ENCODE measurements around the gene GAPVD1. TPM values are rescaled to one million over a fixed set of nuclear protein-coding genes. Genes with fewer than 3 reads are reported as not detected.

The GAPVD1 gene
- total RNA-seq, 4 donors from 2014 or later = 34.8 to 65.4 (median 44.1) TPM

- no peak for TF ChIP-seq CTCF (IDR thresholded peaks at IDR 0.05)
- no peak for TF ChIP-seq POLR2A (IDR thresholded peaks at IDR 0.05)
- intact Hi-C loops (cut with DNase I) = no loop called here
- peaks cover 21 to 77% (median 46%) of the 10 kb centered on the region in 3 donors for H3K4me1 ChIP-seq
- peak overlapping the region in 2 of 4 donors; percentile 86 to 97 for H3K4me3 ChIP-seq
- no peaks in the 10 kb centered on the region for H3K9me3 ChIP-seq
- H3K27me3 ChIP-seq = no peaks in the 10 kb centered on the region
- WGBS, 2 donors = 75 to 83% methylated on average over 14 of the region's 14 CpGs
- H3K27ac ChIP-seq = no peak overlapping the region
- no peak for DNase-seq
- H3K36me3 ChIP-seq = peaks cover 28 to 58% (median 45%) of the 10 kb centered on the region in 3 donors
These were observed 22.6 kb upstream of the GAPVD1 start for GRCh38 chr9:125238915-125239446.

DNA sequence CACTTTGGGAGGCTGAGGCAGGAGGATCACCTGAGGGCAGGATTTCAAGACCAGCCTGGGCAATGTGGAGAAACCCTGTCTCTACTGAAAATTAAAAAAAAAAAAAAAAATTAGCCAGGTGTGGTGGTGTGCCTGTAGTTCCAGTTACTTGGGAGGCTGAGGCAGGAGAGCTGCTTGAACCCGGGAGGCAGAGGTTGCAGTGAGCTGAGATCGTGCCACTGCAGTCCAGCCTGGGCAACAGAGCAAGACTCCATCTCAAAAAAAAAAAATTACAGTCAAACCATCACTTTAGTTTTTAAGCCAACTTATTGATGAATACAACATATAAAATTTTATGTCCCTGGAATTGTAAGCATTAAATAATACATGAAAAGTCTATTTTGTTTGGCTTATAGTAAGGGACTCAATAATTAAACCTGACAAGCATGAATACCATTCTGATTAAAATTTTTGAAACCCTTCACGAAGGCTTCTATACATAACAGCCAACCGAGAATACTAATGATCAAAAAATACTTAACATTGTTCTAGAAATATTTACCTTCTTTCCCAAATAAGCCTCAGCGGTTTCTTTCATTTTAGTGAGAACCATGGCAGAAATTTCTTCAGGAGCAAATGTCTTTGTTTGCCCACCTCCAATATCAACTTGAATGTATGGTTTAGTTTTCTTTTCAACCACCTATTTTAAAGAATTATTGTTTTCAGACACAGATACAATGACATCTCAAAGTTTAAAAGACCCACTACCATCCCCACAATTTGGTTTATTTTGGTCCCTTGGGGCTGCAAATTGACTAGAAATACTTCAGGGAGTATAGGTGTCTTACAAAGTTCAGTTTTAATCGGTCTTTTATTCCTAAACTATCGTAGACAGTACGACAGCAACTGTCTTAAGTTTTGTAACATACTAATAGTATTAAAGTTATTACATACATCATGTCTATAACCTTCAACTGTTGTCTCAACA, 21.7 kb upstream of the GAPVD1 start:
- no peak for DNase-seq
- Histone ChIP-seq H3K27ac (peak overlapping the region; percentile 93 to 97 (median 95)), H3K4me1 (peaks cover 21 to 74% (median 46%) of the 10 kb centered on the region in 3 donors), H3K9me3 (no peaks in the 10 kb centered on the region), H3K27me3 (no peaks in the 10 kb centered on the region), H3K4me3 (peak overlapping the region; percentile 84 to 99 (median 92)), H3K36me3 (peaks cover 28 to 49% (median 45%) of the 10 kb centered on the region in 3 donors)
- intact Hi-C loops (cut with DNase I) = no loop called here
- TF ChIP-seq CTCF (IDR thresholded peaks at IDR 0.05) (no peak), POLR2A (IDR thresholded peaks at IDR 0.05) (no peak)
- WGBS, 2 donors = 10 to 18% methylated on average over 8 of the region's 8 CpGs

DNA sequence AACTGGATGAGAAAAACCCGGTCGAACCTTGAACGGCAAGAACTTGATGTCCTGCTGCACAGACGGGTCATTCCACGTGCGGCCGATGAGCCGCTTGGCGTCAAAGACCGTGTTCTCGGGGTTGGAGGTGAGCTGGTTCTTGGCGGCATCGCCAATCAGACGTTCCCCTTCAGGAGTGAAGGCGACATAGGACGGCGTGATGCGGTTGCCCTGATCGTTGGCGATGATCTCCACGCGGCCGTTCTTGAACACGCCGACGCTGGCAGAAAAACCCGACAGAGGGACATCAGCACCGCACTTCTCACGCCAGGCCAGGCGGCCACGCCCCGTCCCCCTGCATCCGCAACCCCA, 21.0 kb upstream of the GAPVD1 start:
- DNase-seq = no peak
- 0% methylated on average over 7 to 24 of the region's 33 CpGs for WGBS, 2 donors

GRCh38 chr9:125241000-125241862, 20.4 kb upstream of the GAPVD1 start, which contains the start of gene HSPA5:
Gene HSPA5, minus strand, starts transcription at chr9:125241343. Its CDS starts 217 bp downstream, at chr9:125241126.
- Histone ChIP-seq H3K27ac (peak within 1 kb of the TSS; percentile 93 to 98 (median 97)), H3K27me3 (no peaks in the 10 kb centered on the region), H3K4me3 (peak within 1 kb of the TSS; percentile 84 to 99 (median 92)), H3K4me1 (peaks cover 21 to 60% (median 42%) of the 10 kb centered on the region in 3 donors), H3K36me3 (peaks cover 21 to 36% (median 33%) of the 10 kb centered on the region in 3 donors), H3K9me3 (no peaks in the 10 kb centered on the region)
- WGBS, 2 donors = 0% methylated on average over 10 to 16 of the region's 59 CpGs
- TF ChIP-seq CTCF (IDR thresholded peaks at IDR 0.05) (peak in 3 of 6 experiments; percentile 25 to 28 (median 28)), POLR2A (IDR thresholded peaks at IDR 0.05) (peak in 3 of 4 donors; percentile 79 to 97 (median 97))
- intact Hi-C loops (cut with DNase I) = no loop called here
- peak; percentile 98 for DNase-seq

More for the DNA sequence above, 21.0 kb upstream of the GAPVD1 start:
- H3K27me3 ChIP-seq = no peaks in the 10 kb centered on the region
- peak overlapping the region; percentile 84 to 99 (median 92) for H3K4me3 ChIP-seq
- no peaks in the 10 kb centered on the region for H3K9me3 ChIP-seq
- TF ChIP-seq POLR2A (IDR thresholded peaks at IDR 0.05) (no peak), CTCF (IDR thresholded peaks at IDR 0.05) (no peak)
- peaks cover 23 to 42% (median 39%) of the 10 kb centered on the region in 3 donors for H3K36me3 ChIP-seq
- intact Hi-C loops (cut with DNase I) = no loop called here
- H3K4me1 ChIP-seq = peaks cover 21 to 67% (median 46%) of the 10 kb centered on the region in 3 donors
- peak overlapping the region; percentile 93 to 97 (median 95) for H3K27ac ChIP-seq

All from esophagus squamous epithelium (tissue), 5 donors.